Stimulated activated CD8-positive, alpha-beta memory T cell treated with anti-CD3 and anti-CD28 coated beads, Interleukin-15, amount 100 ng/mL, for 24 hours (primary cell): ENCODE measurements around the gene ZBTB8OS.

Experiments
- DNase-seq: peaks from one replicate; pipeline ENCODE4 v3.0.0-alpha.2; 2020; ENCODE audit warnings: low read depth

ZBTB8OS gene

GRCh38 chr1:32606565-32607371 lies 43.6 kb downstream of the ZBTB8OS start:
- DNase-seq: no peak

GRCh38 chr1:32605711-32606424 lies 44.5 kb downstream of the ZBTB8OS start:
- DNase-seq: no peak

GRCh38 chr1:32600034-32600433 lies 50.3 kb downstream of the ZBTB8OS start:
- DNase-seq: no peak

- no peak for DNase-seq
These were observed 57.4 kb downstream of the ZBTB8OS start for GRCh38 chr1:32592943-32593342.

DNA sequence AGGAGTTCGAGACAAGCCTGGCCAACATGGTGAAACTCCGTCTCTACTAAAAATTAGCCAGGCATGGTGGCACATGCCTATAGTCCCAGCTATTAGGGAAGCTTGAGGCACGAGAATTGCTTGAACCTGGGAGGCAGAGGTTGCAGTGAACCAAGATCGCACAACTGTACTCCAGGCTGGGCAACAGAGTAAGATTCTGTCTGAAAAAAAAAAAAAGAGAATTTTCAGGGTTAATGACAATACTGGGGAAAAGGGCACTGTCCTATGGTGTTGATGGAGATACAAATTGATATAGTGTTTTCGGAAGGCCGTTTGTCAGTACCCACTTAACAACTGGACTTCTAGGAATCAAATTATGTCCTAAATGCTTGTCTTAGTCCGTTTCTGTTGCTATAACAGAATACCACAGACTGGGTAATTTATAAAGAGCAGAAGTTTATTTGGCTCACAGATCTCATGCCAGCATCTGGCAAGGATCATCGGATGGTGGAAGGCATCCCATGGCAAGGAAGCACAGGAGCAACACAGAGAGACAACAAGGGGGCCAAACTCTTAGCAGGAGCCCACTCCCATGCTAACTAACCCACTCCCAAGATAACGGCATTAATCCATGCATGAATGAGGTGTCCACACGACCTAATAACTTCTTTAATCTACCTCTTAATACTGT lies 69.9 kb downstream of the ZBTB8OS start:
- DNase-seq: no peak
